ENCODE results near the gene CLEC7A.

Gene CLEC7A

GRCh38 chr12:10115311-10115710, 14.7 kb downstream of the CLEC7A start:
- TF ChIP-seq ZNF26 (tag by site-specific recombination; IDR thresholded peaks at IDR 0.05) = no peak
- TF ChIP-seq ZNF624 (tag by site-specific recombination; IDR thresholded peaks at IDR 0.05) = no peak
- TF ChIP-seq YY2 (tag by site-specific recombination; IDR thresholded peaks at IDR 0.05) = no peak
- TF ChIP-seq ZSCAN5A (tag by site-specific recombination; IDR thresholded peaks at IDR 0.05) = no peak
- no peak for TF ChIP-seq OSR2 (tag by site-specific recombination; IDR thresholded peaks at IDR 0.05)
- no peak for TF ChIP-seq ZSCAN4 (tag by site-specific recombination; IDR thresholded peaks at IDR 0.05)
- TF ChIP-seq ZFHX2 (tag by site-specific recombination; conservative IDR thresholded peaks at IDR 0.05) = no peak
- TF ChIP-seq ZNF830 (tag by site-specific recombination; IDR thresholded peaks at IDR 0.05; ENCODE audit: low read depth) = no peak
- TF ChIP-seq ZNF18 (tag by site-specific recombination; IDR thresholded peaks at IDR 0.05) = no peak
- TF ChIP-seq ZFP37 (tag by site-specific recombination; IDR thresholded peaks at IDR 0.05) = no peak
- TF ChIP-seq GFI1B (tag by site-specific recombination; IDR thresholded peaks at IDR 0.05) = no peak
- no peak for TF ChIP-seq ZNF211 (tag by site-specific recombination; IDR thresholded peaks at IDR 0.05; ENCODE audit: low read depth)
- no peak for TF ChIP-seq ZNF37A (tag by site-specific recombination; IDR thresholded peaks at IDR 0.05)
- H3K36me3 ChIP-seq (ENCODE audit: control insufficient read depth in 2 of 2, insufficient read depth in 1 of 2, low read length in 2 of 2) = no peaks in the 10 kb centered on the region
- no peaks in the 10 kb centered on the region for H3K9me3 ChIP-seq (ENCODE audit: control insufficient read depth, insufficient read depth, low read depth, low read length)
- no peak overlapping the region for H3K4me3 ChIP-seq (ENCODE audit: low read depth, low read length)
- ChIA-PET CTCF (interaction anchor here (1.3 kb wide), 1 partner anchor 81 kb away, joined by 3 read pairs; no protein-coding TSS in a partner anchor), POLR2A (no interaction called here)
- no peak overlapping the region for H3K27ac ChIP-seq (ENCODE audit: extremely low read depth, low read depth, low read length)
- H3K4me1 ChIP-seq (ENCODE audit: control insufficient read depth, insufficient read depth, low read length) = no peaks in the 10 kb centered on the region

GRCh38 chr12:10113920-10114319, 16.1 kb downstream of the CLEC7A start:
- Histone ChIP-seq H3K4me1 (ENCODE audit: control insufficient read depth, insufficient read depth, low read length) (no peaks in the 10 kb centered on the region), H3K36me3 (ENCODE audit: control insufficient read depth in 2 of 2, insufficient read depth in 1 of 2, low read length in 2 of 2) (no peaks in the 10 kb centered on the region), H3K4me3 (ENCODE audit: low read depth, low read length) (no peak overlapping the region), H3K9me3 (ENCODE audit: control insufficient read depth, insufficient read depth, low read depth, low read length) (no peaks in the 10 kb centered on the region), H3K27ac (ENCODE audit: extremely low read depth, low read depth, low read length) (no peak overlapping the region)
- ChIA-PET CTCF (interaction anchor here (0.6 to 1.3 kb wide), 3 partner anchors 23 to 80 kb away, joined by 3 read pairs; no protein-coding TSS in a partner anchor), POLR2A (no interaction called here)
- TF ChIP-seq ZNF16 (tag by site-specific recombination; IDR thresholded peaks at IDR 0.05; ENCODE audit: low read depth) (no peak), ZNF157 (tag by site-specific recombination; IDR thresholded peaks at IDR 0.05) (no peak), ZNF449 (tag by site-specific recombination; IDR thresholded peaks at IDR 0.05) (no peak), KLF9 (tag by site-specific recombination; IDR thresholded peaks at IDR 0.05; ENCODE audit: low read depth) (no peak), ZNF292 (tag by site-specific recombination; IDR thresholded peaks at IDR 0.05; ENCODE audit: borderline replicate concordance, low read depth) (no peak), ZNF394 (tag by site-specific recombination; IDR thresholded peaks at IDR 0.05; ENCODE audit: borderline replicate concordance) (no peak), ZNF121 (tag by site-specific recombination; IDR thresholded peaks at IDR 0.05) (no peak), ZSCAN4 (tag by site-specific recombination; IDR thresholded peaks at IDR 0.05) (no peak), ZNF571 (tag by site-specific recombination; IDR thresholded peaks at IDR 0.05) (no peak), ZFP37 (tag by site-specific recombination; IDR thresholded peaks at IDR 0.05) (no peak), ZSCAN5A (tag by site-specific recombination; IDR thresholded peaks at IDR 0.05) (no peak), ZNF335 (tag by site-specific recombination; conservative IDR thresholded peaks at IDR 0.05) (no peak), ZNF433 (tag by site-specific recombination; IDR thresholded peaks at IDR 0.05; ENCODE audit: low read depth) (no peak), ZNF777 (tag by site-specific recombination; IDR thresholded peaks at IDR 0.05; ENCODE audit: borderline replicate concordance) (no peak), ZEB2 (tag by site-specific recombination; IDR thresholded peaks at IDR 0.05) (no peak), ZNF600 (tag by site-specific recombination; IDR thresholded peaks at IDR 0.05) (no peak)
